GM19239 (cell line): ENCODE results near the gene TH.

Experiments
- DNase-seq: peaks from one replicate; pipeline ENCODE4 v3.0.0; 2011; ENCODE audit warnings: low spot score; ENCODE audit not compliant: insufficient read length
- FAIRE-seq: peaks from 2 replicates; lab custom pipeline; 2011; peaks lifted over from hg19 to GRCh38; lab: Jason Lieb, UNC

Gene TH

DNA sequence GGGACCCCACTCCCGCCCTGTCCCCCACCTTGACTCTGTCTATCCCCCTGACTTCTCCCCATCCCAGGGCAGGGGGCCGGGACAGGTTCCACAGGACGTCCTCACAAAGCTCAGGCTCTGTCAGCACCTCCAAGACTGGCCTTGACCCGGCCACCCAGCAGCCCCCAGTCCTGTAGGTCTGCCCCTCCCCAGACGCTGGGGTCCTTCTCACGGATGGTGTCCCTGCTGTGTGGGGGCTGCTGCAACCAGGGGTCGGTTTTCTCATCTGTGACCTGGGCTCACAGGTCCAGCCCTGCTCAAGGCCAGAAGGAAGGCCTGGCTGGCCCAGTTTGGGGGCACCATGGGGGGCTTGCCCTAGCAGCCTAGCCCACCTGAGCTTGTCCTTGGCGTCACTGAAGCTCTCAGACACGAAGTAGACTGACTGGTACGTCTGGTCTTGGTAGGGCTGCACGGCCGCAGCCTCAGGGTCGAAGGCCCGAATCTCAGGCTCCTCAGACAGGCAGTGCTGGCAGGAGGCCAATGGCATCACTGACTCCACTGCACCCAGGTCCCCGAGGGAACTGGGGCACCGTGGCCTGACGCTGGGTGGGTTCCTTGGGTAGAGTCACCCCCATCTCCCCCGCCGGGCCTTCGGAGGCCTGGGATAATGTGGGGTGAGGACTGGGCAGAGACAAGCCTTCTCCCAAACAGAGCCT, 6.6 kb downstream of the TH start:
- DNase-seq (no peak), FAIRE-seq (no peak)

GRCh38 chr11:2164081-2164480, 7.5 kb downstream of the TH start:
- DNase-seq (no peak), FAIRE-seq (no peak)

DNA sequence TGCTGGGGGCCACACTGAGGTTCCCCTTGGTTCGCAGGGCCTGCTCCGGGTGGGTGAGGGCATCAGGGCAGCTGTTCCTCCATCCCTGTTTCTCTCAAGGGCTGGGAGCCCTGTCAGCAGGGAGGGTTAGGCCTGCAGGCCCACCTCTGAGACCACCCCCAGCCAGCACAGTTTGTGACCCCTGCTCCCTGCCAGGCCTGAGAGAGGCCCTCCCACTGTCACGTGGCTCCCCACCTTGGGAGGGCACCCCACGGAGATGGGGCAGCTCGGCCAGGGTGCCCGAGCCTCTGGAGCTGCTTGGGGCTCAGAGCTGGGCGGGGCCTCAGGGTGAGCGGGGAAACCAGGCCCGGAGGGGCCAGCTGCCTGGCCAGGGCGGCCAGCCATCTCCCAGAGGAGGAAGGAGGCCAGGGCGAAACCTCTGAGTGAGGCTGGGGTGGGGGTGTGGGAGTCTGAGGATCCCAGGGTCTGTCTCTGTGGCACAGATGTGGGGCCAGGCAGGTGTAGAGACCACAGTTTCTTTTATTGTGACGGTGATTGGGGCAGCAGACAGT, 8.1 kb downstream of the TH start:
- DNase-seq (no peak), FAIRE-seq (no peak)

GRCh38 chr11:2160736-2161259, 10.8 kb downstream of the TH start, which contains the start of gene INS:
TSS of gene INS (minus strand) at chr11:2161209. CDS start at chr11:2160971, 238 bp downstream.
- FAIRE-seq (no peak), DNase-seq (no peak)

DNA sequence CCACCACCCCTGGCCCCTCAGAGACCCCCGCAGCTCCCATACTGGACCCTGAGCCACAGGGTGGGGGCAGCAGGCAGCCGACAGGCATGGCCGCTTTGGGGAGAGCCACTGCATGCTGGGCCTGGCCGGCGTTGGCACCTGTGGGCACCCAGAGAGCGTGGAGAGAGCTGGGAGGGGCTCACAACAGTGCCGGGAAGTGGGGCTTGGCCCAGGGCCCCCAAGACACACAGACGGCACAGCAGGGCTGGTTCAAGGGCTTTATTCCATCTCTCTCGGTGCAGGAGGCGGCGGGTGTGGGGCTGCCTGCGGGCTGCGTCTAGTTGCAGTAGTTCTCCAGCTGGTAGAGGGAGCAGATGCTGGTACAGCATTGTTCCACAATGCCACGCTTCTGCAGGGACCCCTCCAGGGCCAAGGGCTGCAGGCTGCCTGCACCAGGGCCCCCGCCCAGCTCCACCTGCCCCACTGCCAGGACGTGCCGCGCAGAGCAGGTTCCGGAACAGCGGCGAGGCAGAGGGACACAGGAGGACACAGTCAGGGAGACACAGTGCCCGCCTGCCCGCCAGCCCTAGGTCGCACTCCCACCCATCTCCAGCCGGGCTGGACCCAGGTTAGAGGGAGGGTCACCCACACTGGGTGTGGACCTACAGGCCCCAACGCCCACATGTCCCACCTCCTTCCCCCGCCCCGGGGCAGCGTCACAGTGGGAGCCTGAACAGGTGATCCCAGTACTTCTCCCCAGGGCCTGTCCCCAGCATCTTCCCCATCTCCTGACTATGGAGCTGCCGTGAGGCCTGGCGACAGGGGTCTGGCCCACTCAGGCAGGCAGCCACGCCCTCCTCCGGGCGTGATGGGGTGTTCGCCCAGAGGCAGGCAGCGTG, 11.8 kb downstream of the TH start:
- FAIRE-seq (no peak), DNase-seq (no peak)

DNA sequence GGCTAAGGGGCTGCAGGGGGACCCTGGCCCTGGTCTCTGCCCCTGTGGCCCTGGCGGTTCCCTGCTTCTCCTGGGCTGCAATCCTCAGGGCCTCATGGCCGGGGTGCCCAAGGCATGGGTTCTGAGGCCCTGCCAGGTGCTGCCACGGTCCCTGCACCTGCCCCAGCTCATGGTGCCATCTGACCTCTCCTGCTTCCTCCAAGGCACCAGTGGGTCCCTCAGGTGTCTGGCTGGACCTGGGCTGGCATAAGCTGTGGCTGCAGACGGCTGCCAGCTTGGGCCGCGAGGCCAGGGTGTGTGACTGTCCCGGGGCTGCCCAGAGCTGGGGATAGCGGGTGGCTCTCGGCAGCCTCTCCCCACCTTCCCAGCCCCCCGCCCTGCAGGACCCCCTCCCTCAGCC, 12.6 kb downstream of the TH start:
- no peak for FAIRE-seq
- DNase-seq: no peak

GRCh38 chr11:2158296-2158737, 13.3 kb downstream of the TH start:
- no peak for DNase-seq
- FAIRE-seq: no peak

GRCh38 chr11:2157294-2158040, 14.1 kb downstream of the TH start:
- FAIRE-seq (no peak), DNase-seq (no peak)

- DNase-seq (peak; percentile 83), FAIRE-seq (peak; percentile 4)
These were observed 15.0 kb downstream of the TH start for GRCh38 chr11:2156416-2157182.

DNA sequence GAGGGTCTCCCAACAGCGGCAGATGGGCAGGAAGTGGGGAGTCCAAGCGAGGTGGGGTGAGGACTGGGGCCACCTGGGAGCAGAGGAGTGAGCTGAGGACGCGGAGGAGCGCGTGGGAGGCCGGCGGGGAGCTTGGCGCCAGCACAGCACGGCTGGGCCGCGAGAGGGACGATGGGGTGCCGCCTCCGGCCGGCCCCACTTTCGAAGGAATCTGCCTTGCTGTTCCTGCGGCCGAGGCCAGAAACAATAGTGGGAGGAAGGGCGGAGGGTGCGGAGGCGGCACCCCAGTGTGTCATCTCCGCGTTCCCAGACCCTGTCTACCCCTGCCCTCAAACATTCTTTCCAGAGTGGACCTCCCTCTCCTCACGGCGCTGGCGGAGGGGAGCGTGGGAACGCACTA, 16.1 kb downstream of the TH start:
- DNase-seq (no peak), FAIRE-seq (no peak)

DNA sequence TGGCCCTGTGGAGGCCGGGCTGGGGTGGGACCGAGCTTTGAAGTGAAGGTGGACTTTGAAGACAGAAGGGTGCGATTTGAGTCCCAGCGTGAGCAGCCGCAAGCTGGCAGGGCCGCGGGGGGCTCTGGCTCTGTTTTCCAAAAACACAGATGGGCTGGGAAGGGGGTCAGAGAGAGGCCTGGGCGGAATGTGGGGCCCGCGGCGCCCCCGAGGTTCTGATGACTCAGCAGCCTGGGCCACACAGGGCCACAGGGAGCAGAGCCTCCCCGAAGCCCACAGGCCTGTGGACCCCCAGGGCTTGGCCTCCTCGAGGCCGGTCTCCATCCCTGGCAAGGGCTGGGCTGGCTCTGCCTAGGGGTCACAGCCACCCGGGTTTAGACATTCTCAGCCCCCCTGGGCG, 16.7 kb downstream of the TH start:
- FAIRE-seq (no peak), DNase-seq (no peak)

DNA sequence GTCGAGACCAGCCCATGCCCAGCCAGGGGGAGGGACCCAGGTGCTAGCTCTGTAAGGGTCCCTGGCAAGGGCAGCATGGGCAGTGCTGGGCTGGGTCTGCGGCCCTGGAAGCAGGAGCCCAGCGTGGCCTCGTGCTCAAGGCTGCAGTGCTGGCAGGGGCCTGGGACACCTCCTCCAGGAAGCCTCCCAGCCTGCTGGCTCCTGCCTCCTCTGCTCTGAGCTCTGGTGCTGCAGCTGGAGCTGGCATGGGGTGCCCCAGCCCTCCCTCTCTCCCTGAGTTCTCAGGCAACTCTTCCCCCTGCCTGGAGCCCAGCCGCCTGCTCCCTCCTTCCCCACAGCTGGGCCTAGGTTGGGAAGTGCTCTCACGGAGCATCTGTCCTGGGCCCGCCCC, 17.4 kb downstream of the TH start:
- DNase-seq: no peak

DNA sequence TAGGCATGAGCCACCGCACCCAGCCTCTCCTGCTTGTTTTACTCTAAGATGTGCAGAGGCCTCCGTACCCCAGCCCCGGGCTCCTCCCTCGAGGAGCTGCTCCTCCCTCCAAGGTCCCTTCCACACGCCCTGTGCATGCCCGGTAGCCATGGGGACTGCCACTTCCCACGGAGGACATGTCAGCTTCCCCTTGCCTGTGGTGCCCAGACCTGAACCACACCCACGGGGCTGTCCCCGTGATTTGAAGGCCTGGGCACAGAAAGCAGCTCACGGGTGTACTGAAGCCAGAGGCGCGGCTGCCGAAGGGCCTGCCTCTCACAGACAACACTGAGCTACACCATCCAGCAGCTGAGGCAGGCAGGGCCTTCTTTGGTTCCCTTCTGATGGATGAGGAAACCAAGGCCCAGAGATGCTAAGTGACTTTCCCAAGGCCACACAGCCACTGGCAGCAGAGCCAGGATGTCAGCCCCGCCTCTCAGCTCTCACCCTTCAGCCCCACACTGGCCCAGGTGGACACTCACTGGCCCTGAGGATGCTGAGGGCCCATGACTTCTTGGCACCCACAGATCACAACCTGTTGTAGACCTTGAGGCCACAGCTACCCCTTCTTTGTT, 17.9 kb downstream of the TH start:
- DNase-seq (no peak), FAIRE-seq (no peak)

More for the DNA sequence above, 17.4 kb downstream of the TH start:
- FAIRE-seq: no peak

- FAIRE-seq (peak; percentile 91), DNase-seq (peak; percentile 96)
These were observed 19.9 kb downstream of the TH start for GRCh38 chr11:2151500-2152257.

- DNase-seq (no peak), FAIRE-seq (no peak)
These were observed 21.5 kb downstream of the TH start for GRCh38 chr11:2149864-2150847.

DNA sequence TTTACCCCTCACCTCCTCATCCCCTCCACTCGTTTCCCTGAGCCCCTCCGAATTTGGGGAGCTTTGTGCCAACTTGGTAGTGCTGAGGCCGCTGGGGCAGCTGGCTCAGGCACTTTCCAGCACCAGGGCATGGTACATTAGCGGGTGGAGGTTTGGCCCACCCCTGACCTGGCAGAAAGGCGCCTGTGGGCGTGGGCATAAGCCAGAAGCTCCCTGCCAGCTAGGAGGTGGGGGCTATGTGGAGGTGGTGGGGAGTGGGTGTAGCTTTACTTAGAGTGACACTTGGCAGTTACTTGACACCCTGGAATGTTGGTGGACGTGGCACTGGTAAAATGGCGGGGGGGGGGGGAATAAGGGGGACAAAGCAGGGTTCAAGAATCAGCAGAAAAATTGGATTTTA, 22.2 kb downstream of the TH start:
- FAIRE-seq (no peak), DNase-seq (no peak)

GRCh38 chr11:2148595-2148994, 23.0 kb downstream of the TH start:
- FAIRE-seq (no peak), DNase-seq (no peak)
